ENCODE results near the gene PLEKHJ1.

PLEKHJ1 gene

GRCh38 chr19:2228157-2229030 is 7.7 kb downstream of the PLEKHJ1 start:
- no peak for DNase-seq (ENCODE audit: low spot score in 2 of 2)
- H3K4me3 Mint-ChIP-seq = peak overlapping the region; percentile 83
- ATAC-seq (ENCODE audit: low read depth) = no peak
- no peaks in the 10 kb centered on the region for H3K27me3 Mint-ChIP-seq
- peaks cover 34% of the 10 kb centered on the region for H3K4me1 Mint-ChIP-seq
- H3K9me3 Mint-ChIP-seq = no peaks in the 10 kb centered on the region
- H3K36me3 Mint-ChIP-seq = peaks cover 13% of the 10 kb centered on the region
- peak overlapping the region; percentile 88 for H3K27ac Mint-ChIP-seq

DNA sequence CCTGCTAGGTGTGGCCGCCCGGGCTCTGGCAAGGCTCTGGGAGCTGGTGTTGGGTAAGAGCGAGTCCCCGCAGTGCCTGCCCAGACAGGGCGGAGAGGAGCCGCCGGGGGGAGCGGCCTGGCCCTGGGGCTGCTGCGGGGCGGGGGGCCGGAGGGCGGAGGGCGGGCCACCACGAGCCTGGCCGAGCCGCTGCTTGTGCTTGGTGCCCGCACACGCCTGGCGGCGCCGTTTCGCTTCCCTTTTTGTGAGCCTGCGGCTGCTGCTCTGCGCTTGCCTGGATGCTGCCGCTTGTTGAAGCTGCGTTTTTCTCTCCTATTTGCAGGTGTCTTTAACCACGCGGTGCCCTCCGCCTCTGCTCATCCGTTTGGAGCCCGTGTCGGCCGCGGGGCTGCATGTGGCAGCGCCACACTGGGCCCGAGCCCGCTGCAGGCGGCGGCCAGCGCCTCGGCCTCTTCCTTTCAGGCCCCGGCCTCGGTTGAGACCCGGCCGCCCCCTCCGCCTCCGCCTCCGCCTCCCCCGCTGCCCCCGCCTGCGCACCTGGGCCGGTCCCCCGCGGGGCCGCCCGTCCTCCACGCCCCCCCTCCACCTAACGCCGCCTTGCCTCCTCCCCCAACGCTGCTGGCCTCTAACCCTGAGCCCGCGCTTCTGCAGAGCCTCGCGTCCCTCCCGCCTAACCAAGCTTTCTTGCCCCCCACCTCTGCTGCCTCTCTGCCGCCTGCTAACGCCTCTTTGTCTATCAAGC is 8.5 kb downstream of the PLEKHJ1 start:
- H3K4me1 Mint-ChIP-seq = peaks cover 33% of the 10 kb centered on the region
- no peaks in the 10 kb centered on the region for H3K9me3 Mint-ChIP-seq
- peak overlapping the region; percentile 83 for H3K4me3 Mint-ChIP-seq
- H3K27ac Mint-ChIP-seq = peak overlapping the region; percentile 88
- H3K27me3 Mint-ChIP-seq = no peaks in the 10 kb centered on the region
- DNase-seq (ENCODE audit: low spot score in 2 of 2) (peak; percentile 65 to 78), ATAC-seq (ENCODE audit: low read depth) (peak; percentile 68)
- H3K36me3 Mint-ChIP-seq = peaks cover 13% of the 10 kb centered on the region

DNA sequence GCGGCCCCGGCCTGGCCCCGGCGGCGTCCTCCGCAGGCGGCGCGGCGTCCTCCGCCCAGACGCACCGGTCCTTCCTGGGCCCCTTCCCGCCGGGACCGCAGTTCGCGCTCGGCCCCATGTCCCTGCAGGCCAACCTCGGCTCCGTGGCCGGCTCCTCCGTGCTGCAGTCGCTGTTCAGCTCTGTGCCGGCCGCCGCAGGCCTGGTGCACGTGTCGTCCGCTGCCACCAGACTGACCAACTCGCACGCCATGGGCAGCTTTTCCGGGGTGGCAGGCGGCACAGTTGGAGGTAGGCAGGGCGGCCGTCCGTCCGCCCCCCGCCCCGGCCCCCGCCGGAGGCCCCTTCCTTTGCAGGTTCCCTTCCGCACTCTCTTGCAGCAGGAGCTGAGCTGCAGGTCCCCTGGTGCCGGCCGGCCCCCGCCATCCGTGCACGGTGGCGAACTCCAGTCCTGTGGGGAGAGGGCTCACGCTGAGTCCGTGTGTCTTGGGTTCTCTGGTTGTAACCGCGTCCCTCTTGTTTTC is 9.2 kb downstream of the PLEKHJ1 start:
- Mint-ChIP-seq H3K4me1 (peaks cover 32% of the 10 kb centered on the region), H3K9me3 (no peaks in the 10 kb centered on the region), H3K4me3 (peak overlapping the region; percentile 43), H3K36me3 (peaks cover 13% of the 10 kb centered on the region), H3K27me3 (no peaks in the 10 kb centered on the region), H3K27ac (peak overlapping the region; percentile 88)
- ATAC-seq (ENCODE audit: low read depth) (no peak), DNase-seq (ENCODE audit: low spot score in 2 of 2) (no peak)

DNA sequence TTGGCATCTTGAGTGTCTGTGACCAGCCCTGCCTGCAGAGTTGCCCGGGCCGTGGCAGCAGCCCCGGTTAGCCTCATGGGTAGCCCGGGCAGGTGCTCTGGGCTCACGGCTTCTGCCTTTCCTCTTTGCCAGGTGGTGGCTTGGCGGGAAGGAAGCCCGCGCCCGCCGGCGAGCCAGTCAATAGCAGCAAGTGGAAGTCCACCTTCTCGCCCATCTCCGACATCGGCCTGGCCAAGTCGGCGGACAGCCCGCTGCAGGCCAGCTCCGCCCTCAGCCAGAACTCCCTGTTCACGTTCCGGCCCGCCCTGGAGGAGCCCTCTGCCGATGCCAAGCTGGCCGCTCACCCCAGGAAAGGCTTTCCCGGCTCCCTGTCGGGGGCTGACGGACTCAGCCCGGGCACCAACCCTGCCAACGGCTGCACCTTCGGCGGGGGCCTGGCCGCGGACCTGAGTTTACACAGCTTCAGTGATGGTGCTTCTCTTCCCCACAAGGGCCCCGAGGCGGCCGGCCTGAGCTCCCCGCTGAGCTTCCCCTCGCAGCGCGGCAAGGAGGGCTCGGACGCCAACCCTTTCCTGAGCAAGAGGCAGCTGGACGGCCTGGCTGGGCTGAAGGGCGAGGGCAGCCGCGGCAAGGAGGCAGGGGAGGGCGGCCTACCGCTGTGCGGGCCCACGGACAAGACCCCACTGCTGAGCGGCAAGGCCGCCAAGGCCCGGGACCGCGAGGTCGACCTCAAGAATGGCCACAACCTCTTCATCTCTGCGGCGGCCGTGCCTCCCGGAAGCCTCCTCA is 9.9 kb downstream of the PLEKHJ1 start:
- H3K4me3 Mint-ChIP-seq = no peak overlapping the region
- DNase-seq (ENCODE audit: low spot score in 2 of 2) = no peak
- ATAC-seq (ENCODE audit: low read depth) = no peak
- H3K27ac Mint-ChIP-seq = peak overlapping the region; percentile 45
- peaks cover 13% of the 10 kb centered on the region for H3K36me3 Mint-ChIP-seq
- H3K9me3 Mint-ChIP-seq = no peaks in the 10 kb centered on the region
- H3K27me3 Mint-ChIP-seq = no peaks in the 10 kb centered on the region
- peaks cover 34% of the 10 kb centered on the region for H3K4me1 Mint-ChIP-seq

GRCh38 chr19:2225415-2226050 is 10.6 kb downstream of the PLEKHJ1 start:
- Mint-ChIP-seq H3K9me3 (no peaks in the 10 kb centered on the region), H3K4me3 (no peak overlapping the region), H3K36me3 (peaks cover 13% of the 10 kb centered on the region), H3K4me1 (peaks cover 34% of the 10 kb centered on the region), H3K27ac (peak overlapping the region; percentile 45), H3K27me3 (no peaks in the 10 kb centered on the region)
- ATAC-seq (ENCODE audit: low read depth) = no peak
- DNase-seq (ENCODE audit: low spot score in 2 of 2) = no peak

DNA sequence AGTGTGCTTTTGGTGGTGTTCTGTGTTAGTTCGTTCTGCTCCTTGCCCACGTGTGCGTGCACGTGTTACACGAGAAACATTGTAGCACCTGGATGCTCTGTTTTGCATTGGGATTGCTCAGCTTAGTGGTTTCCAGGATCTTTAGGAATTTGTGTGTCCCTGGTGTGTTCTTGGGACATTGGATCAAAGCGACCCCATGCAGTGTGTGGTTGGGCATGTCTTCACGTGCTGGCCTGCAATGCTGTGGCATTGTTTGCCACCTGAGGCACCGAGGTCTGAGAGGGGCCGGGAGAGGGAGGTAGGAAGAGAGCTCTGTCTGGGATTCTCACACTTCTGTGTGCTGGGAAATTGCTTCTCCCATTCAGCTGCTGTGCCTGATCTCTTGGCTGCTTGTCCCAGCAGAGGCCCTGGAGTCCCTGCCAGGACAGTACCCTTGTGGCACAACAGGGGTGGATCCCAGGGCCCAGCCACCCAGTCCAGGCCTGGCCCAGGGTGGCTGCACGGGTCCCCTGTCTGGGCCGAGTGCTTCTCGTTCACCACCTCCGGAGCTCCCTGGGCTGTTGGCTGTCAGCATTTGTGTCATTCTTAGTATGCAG is 11.3 kb downstream of the PLEKHJ1 start:
- DNase-seq (ENCODE audit: low spot score in 2 of 2) (no peak), ATAC-seq (ENCODE audit: low read depth) (no peak)
- no peaks in the 10 kb centered on the region for H3K9me3 Mint-ChIP-seq
- no peaks in the 10 kb centered on the region for H3K27me3 Mint-ChIP-seq
- H3K27ac Mint-ChIP-seq = peak overlapping the region; percentile 94
- H3K36me3 Mint-ChIP-seq = peaks cover 12% of the 10 kb centered on the region
- H3K4me3 Mint-ChIP-seq = no peak overlapping the region
- peaks cover 34% of the 10 kb centered on the region for H3K4me1 Mint-ChIP-seq

DNA sequence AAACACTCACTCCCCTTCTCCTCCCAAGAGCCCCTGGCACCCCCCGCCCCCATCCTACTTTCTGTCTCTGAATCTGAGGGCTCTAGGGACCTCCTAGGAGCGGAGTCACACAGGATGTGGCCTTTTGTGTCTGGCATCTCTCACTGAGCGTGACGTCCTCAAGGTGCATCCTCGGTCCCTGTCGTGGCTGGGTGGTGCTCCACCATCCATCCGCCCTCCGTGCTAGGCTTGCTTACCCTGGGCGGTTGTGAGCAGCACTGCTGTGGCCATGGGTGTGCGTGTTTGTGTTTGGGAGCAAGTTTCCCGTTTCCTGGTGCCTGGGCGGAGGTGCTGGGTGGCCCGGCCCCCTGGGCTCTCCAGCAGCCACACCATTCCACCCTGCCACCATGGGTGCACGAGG is 12.2 kb downstream of the PLEKHJ1 start:
- Mint-ChIP-seq H3K36me3 (peaks cover 14% of the 10 kb centered on the region), H3K27ac (peak overlapping the region; percentile 94), H3K9me3 (no peaks in the 10 kb centered on the region)

DNA sequence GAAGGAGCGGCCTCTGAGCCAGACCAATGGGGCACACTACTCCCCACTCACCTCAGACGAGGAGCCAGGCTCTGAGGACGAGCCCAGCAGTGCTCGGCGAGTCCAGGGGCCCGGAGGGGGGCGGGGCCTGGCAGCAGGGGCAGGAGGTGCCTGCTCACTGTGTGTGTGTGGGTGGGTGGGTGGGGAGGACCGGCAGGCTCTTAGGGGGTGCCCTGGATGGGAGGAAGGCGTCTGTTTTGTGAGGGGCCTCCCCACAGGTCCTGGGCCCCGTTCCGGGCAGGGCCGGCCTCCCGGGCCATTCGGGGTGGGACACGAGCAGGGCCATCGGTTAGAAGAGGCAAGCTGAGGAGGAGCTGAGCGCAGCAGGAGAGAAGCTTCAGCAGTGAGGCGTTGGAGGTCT is 12.7 kb downstream of the PLEKHJ1 start:
- Mint-ChIP-seq H3K4me1 (peaks cover 31% of the 10 kb centered on the region), H3K36me3 (peaks cover 17% of the 10 kb centered on the region), H3K27me3 (no peaks in the 10 kb centered on the region), H3K27ac (peak overlapping the region; percentile 94), H3K4me3 (no peak overlapping the region), H3K9me3 (no peaks in the 10 kb centered on the region)
- ATAC-seq (ENCODE audit: low read depth) = peak; percentile 7
- DNase-seq (ENCODE audit: low spot score in 2 of 2) = peak in 1 of 2 donors; percentile 48

More for the DNA sequence above, 12.2 kb downstream of the PLEKHJ1 start:
- peak; percentile 74 to 83 for DNase-seq (ENCODE audit: low spot score in 2 of 2)
- ATAC-seq (ENCODE audit: low read depth) = peak; percentile 84
- H3K4me1 Mint-ChIP-seq = peaks cover 33% of the 10 kb centered on the region
- H3K4me3 Mint-ChIP-seq = peak overlapping the region; percentile 76
- no peaks in the 10 kb centered on the region for H3K27me3 Mint-ChIP-seq

- peaks cover 22% of the 10 kb centered on the region for H3K4me1 Mint-ChIP-seq
- DNase-seq (ENCODE audit: low spot score in 2 of 2) = no peak
- H3K4me3 Mint-ChIP-seq = no peak overlapping the region
- H3K27me3 Mint-ChIP-seq = no peaks in the 10 kb centered on the region
- no peaks in the 10 kb centered on the region for H3K9me3 Mint-ChIP-seq
- peaks cover 17% of the 10 kb centered on the region for H3K36me3 Mint-ChIP-seq
- ATAC-seq (ENCODE audit: low read depth) = no peak
- H3K27ac Mint-ChIP-seq = no peak overlapping the region
These were observed 14.2 kb downstream of the PLEKHJ1 start for GRCh38 chr19:2221918-2222317.

GRCh38 chr19:2221250-2221831 is 14.8 kb downstream of the PLEKHJ1 start:
- H3K4me3 Mint-ChIP-seq = no peak overlapping the region
- ATAC-seq (ENCODE audit: low read depth) (no peak), DNase-seq (ENCODE audit: low spot score in 2 of 2) (no peak)
- H3K36me3 Mint-ChIP-seq = peaks cover 19% of the 10 kb centered on the region
- H3K27me3 Mint-ChIP-seq = no peaks in the 10 kb centered on the region
- peaks cover 22% of the 10 kb centered on the region for H3K4me1 Mint-ChIP-seq
- no peaks in the 10 kb centered on the region for H3K9me3 Mint-ChIP-seq
- no peak overlapping the region for H3K27ac Mint-ChIP-seq

DNA sequence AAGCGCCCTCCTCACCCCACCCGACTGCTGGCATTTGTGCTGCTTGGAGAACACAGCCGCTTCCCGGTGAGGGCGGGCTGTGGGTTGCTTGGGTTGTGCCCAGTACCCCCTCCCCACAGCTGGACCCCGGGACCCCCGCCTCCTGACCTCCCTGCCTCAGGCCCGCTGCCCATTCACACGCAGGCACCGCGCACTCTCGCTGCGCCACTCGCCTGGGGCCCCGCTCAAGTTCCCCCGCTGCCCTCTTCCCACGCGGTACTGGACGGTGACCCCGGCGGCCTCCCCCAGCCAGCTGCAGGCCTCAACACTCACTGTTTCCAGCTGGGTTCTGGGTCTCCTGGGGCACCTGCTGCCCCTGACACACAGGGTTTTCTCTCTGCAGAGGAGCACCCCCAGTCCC is 16.4 kb downstream of the PLEKHJ1 start:
- H3K27ac Mint-ChIP-seq = no peak overlapping the region
- peaks cover 15% of the 10 kb centered on the region for H3K36me3 Mint-ChIP-seq
- H3K4me1 Mint-ChIP-seq = peaks cover 18% of the 10 kb centered on the region
- no peaks in the 10 kb centered on the region for H3K27me3 Mint-ChIP-seq
- H3K4me3 Mint-ChIP-seq = no peak overlapping the region
- DNase-seq (ENCODE audit: low spot score in 2 of 2) = no peak
- H3K9me3 Mint-ChIP-seq = no peaks in the 10 kb centered on the region
- no peak for ATAC-seq (ENCODE audit: low read depth)

DNA sequence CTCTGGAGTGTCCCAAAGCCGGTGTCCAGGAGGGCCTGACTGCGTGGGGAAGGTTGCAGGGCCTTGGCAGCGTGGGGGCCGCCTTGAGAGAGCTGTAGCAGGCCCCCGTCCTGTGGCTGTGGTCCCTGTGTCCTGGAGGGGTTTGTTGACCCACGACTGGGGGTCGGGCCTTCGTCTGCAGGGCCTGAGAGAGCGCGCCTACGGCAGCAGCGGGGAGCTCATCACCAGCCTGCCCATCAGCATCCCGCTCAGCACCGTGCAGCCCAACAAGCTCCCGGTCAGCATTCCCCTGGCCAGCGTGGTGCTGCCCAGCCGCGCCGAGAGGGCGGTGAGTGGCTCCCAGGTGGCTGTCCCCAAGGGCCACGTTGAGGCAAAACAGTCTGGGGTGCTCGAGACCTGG is 18.5 kb downstream of the PLEKHJ1 start:
- H3K36me3 Mint-ChIP-seq = peaks cover 17% of the 10 kb centered on the region
- H3K4me3 Mint-ChIP-seq = no peak overlapping the region
- no peak for ATAC-seq (ENCODE audit: low read depth)
- no peak for DNase-seq (ENCODE audit: low spot score in 2 of 2)
- no peaks in the 10 kb centered on the region for H3K9me3 Mint-ChIP-seq
- no peak overlapping the region for H3K27ac Mint-ChIP-seq
- H3K27me3 Mint-ChIP-seq = no peaks in the 10 kb centered on the region
- peaks cover 4% of the 10 kb centered on the region for H3K4me1 Mint-ChIP-seq

All from memory B cell (primary cell).